Progenitor cell of endocrine pancreas (in vitro differentiated cells): ENCODE measurements around the gene HDX. TPM values are rescaled to one million over a fixed set of nuclear protein-coding genes. Genes with fewer than 3 reads are reported as not detected.

Experiments
- DNase-seq: peaks from one replicate; pipeline ENCODE4 v3.0.0; 2021; ENCODE audit warnings: low spot score; ENCODE audit not compliant: unreplicated experiment
- H3K27ac Mint-ChIP-seq: 2 replicates; pipeline ENCODE4 v1.8.0; 2021; ENCODE audit warnings: mild to moderate bottlenecking, moderate library complexity, mixed read lengths
- H3K27me3 Mint-ChIP-seq: 2 replicates; pipeline ENCODE4 v1.8.0; 2021; ENCODE audit warnings: mixed read lengths
- H3K36me3 Mint-ChIP-seq: 2 replicates; pipeline ENCODE4 v1.8.0; 2022; ENCODE audit warnings: mixed read lengths; ENCODE audit not compliant: insufficient read depth
- H3K4me1 Mint-ChIP-seq: 2 replicates; pipeline ENCODE4 v1.8.0; 2021; ENCODE audit warnings: low read depth, mixed read lengths
- H3K4me3 Mint-ChIP-seq: 2 replicates; pipeline ENCODE4 v1.8.0; 2021; ENCODE audit warnings: low read depth, mild to moderate bottlenecking, moderate library complexity, mixed read lengths
- H3K9me3 Mint-ChIP-seq: 2 replicates; pipeline ENCODE4 v1.8.0; 2021; ENCODE audit warnings: low read depth, mixed read lengths
- total RNA-seq: library from RNA; stranded (reverse); gene quantifications from 2 replicates; pipeline ENCODE4 v1.2.1, GENCODE V29; 2021
- TF ChIP-seq, protein P1 (sequence below): fragments of 200-600 bp; sonication (generic); IDR thresholded peaks from one replicate; pipeline ENCODE4 v1.5.0; 2021; ENCODE audit warnings: antibody characterized with exemption, mild to moderate bottlenecking; ENCODE audit not compliant: unreplicated experiment

Gene HDX
- total RNA-seq, 1 donor from 2014 or later, result 10.3 TPM

DNA sequence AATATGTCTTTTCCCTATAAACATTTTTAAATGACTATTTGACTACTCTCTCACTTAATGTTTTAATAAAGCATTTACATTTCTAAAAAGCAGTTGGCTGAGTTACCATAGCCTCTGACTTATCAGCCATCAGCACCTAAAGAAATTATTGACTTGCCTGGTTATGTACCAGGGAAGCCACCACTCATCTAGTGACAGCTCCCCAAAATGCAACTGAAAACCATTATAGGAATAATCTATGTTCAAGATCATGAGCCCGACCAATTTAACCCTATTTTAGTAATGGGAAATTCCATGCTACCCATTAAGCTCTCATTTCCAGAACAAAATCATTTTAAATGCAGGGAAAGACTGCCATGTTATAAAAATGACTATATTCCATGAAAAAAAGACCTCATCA, 34.4 kb downstream of the HDX start:
- Mint-ChIP-seq H3K27ac (peak overlapping the region; percentile 20), H3K27me3 (no peaks in the 10 kb centered on the region), H3K36me3 (peaks cover 25% of the 10 kb centered on the region), H3K4me1 (no peaks in the 10 kb centered on the region), H3K4me3 (no peak overlapping the region), H3K9me3 (peaks cover 23% of the 10 kb centered on the region)
- TF ChIP-seq, protein P1, sequence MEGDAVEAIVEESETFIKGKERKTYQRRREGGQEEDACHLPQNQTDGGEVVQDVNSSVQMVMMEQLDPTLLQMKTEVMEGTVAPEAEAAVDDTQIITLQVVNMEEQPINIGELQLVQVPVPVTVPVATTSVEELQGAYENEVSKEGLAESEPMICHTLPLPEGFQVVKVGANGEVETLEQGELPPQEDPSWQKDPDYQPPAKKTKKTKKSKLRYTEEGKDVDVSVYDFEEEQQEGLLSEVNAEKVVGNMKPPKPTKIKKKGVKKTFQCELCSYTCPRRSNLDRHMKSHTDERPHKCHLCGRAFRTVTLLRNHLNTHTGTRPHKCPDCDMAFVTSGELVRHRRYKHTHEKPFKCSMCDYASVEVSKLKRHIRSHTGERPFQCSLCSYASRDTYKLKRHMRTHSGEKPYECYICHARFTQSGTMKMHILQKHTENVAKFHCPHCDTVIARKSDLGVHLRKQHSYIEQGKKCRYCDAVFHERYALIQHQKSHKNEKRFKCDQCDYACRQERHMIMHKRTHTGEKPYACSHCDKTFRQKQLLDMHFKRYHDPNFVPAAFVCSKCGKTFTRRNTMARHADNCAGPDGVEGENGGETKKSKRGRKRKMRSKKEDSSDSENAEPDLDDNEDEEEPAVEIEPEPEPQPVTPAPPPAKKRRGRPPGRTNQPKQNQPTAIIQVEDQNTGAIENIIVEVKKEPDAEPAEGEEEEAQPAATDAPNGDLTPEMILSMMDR, result no peak
- no peak for DNase-seq

DNA sequence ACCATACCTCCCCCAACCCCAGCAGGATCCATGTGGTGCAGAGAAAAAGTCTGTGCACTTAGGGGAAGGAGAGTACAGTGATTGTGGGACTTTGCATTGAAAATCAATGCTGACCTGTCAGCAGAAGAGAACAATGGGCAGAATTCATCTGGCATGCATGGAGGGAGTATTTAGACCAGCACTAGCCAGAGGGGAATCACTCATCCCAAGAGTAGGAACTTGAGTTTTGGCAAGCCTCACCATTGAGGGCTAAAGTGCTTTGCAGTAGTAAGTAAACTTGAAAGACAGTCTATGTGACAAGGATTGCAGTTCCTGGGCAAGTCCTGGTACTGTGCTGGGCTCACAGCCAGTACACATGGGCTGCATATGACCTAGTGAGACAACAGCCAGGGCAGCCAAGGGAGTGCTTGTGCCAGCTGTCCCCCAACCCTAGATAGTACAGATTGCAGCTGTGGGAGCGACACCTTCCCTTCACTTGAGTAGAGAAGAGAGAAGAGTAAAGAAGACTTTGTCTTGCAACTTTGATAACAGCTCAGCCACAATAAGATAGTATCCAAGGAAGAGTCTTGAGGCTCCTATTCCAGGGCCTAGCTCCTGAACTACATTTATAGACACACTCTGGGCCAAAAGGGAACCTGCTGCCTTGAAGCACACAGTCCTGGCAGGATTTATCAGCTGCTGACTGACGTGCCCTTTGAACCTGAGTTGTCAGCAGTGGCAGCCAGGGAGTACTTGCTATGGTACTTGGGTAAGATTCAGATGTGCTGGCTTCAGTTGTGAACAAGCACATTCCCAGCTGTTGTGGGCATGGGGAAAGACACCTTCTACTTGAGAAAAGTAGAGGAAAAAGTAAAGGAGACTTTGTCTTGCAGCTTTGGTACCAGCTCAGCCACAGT, 48.7 kb downstream of the HDX start:
- Mint-ChIP-seq H3K27me3 (no peaks in the 10 kb centered on the region), H3K36me3 (peaks cover 12% of the 10 kb centered on the region), H3K27ac (no peak overlapping the region), H3K4me1 (peaks cover 6% of the 10 kb centered on the region), H3K9me3 (peaks cover 50% of the 10 kb centered on the region), H3K4me3 (no peak overlapping the region)
- no peak for DNase-seq
- TF ChIP-seq, protein P1, result no peak

DNA sequence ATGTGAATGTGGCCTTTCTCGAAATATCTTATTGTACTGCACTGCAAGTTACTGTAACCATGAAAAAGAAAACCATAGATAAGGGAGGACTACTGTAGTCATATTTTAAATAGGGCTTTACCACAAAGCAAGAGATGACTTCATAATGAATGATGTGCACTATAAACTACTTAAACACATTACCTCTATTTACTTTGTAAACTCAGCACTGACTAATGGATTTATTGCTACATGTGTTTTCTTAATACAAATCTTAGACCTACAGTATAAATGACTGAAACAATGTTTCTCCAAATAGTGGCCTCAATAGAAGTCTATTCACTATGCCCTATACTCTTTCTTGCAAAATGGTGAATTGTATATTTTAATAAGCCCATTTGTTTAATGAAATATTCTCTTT, 61.1 kb downstream of the HDX start:
- H3K4me1 Mint-ChIP-seq, result no peaks in the 10 kb centered on the region
- TF ChIP-seq, protein P1, result no peak
- DNase-seq, result no peak
- H3K27me3 Mint-ChIP-seq, result no peaks in the 10 kb centered on the region
- peaks cover 28% of the 10 kb centered on the region for H3K36me3 Mint-ChIP-seq
- peaks cover 38% of the 10 kb centered on the region for H3K9me3 Mint-ChIP-seq
- no peak overlapping the region for H3K4me3 Mint-ChIP-seq
- no peak overlapping the region for H3K27ac Mint-ChIP-seq

DNA sequence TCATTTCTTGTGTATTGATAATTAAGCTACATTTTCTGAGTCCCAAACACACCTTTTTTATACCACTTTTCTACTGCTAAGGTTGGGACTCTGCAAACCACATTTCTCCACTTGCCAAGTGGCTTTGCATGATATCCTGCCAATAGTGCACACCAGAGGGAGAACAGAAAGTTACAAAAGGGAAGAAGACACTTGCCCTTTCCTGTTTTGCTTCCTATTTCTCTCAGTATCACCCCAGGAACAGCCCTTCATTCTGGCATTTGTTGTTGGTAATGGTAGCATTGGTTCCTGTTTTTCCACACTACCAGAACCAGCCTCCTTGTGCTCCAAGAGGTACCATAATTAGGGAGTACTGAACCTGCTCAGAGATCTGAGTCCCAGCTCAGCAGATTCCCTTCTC, 87.1 kb downstream of the HDX start:
- Mint-ChIP-seq H3K4me1 (no peaks in the 10 kb centered on the region), H3K27me3 (no peaks in the 10 kb centered on the region), H3K9me3 (peaks cover 51% of the 10 kb centered on the region), H3K4me3 (no peak overlapping the region), H3K36me3 (peaks cover 5% of the 10 kb centered on the region), H3K27ac (no peak overlapping the region)
- TF ChIP-seq, protein P1, result no peak
- DNase-seq, result no peak

DNA sequence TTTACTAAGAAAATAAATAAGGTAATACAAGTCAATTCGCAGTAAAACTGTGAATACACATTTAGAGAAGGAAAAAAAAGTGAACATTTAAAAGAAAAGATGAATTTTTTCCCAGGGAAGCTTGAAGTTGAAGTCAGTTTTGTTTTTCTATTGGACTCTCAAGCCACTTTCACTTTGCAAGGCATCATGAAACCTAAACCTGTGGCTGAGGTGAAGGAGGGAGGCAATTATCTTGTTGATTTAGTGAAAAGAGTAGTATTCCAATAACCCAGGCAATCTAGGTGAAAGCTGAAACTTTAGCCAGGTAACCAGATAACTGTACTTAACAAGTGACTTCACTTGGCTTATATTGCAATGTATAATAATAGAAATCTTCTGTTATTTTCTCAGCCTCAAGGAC, 138.6 kb downstream of the HDX start:
- H3K4me3 Mint-ChIP-seq, result no peak overlapping the region
- H3K27me3 Mint-ChIP-seq, result no peaks in the 10 kb centered on the region
- H3K9me3 Mint-ChIP-seq, result peaks cover 30% of the 10 kb centered on the region
- no peak for DNase-seq
- H3K36me3 Mint-ChIP-seq, result peaks cover 3% of the 10 kb centered on the region
- TF ChIP-seq, protein P1, result no peak
- H3K4me1 Mint-ChIP-seq, result no peaks in the 10 kb centered on the region
- no peak overlapping the region for H3K27ac Mint-ChIP-seq
